ENCODE results near the gene CHRNA5.

Gene CHRNA5

GRCh38 chr15:78620527-78621421, 55.5 kb downstream of the CHRNA5 start, which contains the start of gene CHRNA3:
TSS of gene CHRNA3 (minus strand) at chr15:78620996. CDS start at chr15:78620794, 202 bp downstream.
- no peak for DNase-seq

GRCh38 chr15:78621810-78622402, 56.6 kb downstream of the CHRNA5 start:
- no peak for DNase-seq

- DNase-seq, result no peak
Observed at GRCh38 chr15:78623786-78624497, 58.6 kb downstream of the CHRNA5 start.

- DNase-seq, result no peak
Observed at GRCh38 chr15:78624651-78625590, 59.6 kb downstream of the CHRNA5 start.

- no peak for DNase-seq
Observed at GRCh38 chr15:78625606-78626280, 60.4 kb downstream of the CHRNA5 start.

GRCh38 chr15:78626381-78626995, 61.2 kb downstream of the CHRNA5 start:
- DNase-seq, result no peak

- DNase-seq, result no peak
Observed at GRCh38 chr15:78627348-78627747, 62.0 kb downstream of the CHRNA5 start.

GRCh38 chr15:78628227-78628626, 62.9 kb downstream of the CHRNA5 start:
- DNase-seq, result no peak

- DNase-seq, result no peak
Observed at GRCh38 chr15:78629031-78629715, 63.9 kb downstream of the CHRNA5 start.

GRCh38 chr15:78629716-78630065, 64.4 kb downstream of the CHRNA5 start:
- DNase-seq, result no peak

GRCh38 chr15:78630886-78631633, 65.7 kb downstream of the CHRNA5 start:
- DNase-seq, result no peak

- DNase-seq, result no peak
Observed at GRCh38 chr15:78633348-78633747, 68.0 kb downstream of the CHRNA5 start.

- DNase-seq, result no peak
Observed at GRCh38 chr15:78634210-78635145, 69.2 kb downstream of the CHRNA5 start.

- no peak for DNase-seq
Observed at GRCh38 chr15:78635346-78635745, 70.0 kb downstream of the CHRNA5 start.

- DNase-seq, result no peak
Observed at GRCh38 chr15:78636378-78636859, 71.1 kb downstream of the CHRNA5 start.

- DNase-seq, result no peak
Observed at GRCh38 chr15:78637776-78638435, 72.6 kb downstream of the CHRNA5 start.

GRCh38 chr15:78638658-78639314, 73.5 kb downstream of the CHRNA5 start:
- DNase-seq, result peak in 1 of 2 experiments; percentile 38
